ENCODE data around the gene SLC35E1.
"Not testable (repeated sequence)": the region's sequence is repeated elsewhere in the genome, so short reads cannot be mapped to it uniquely, and the experiment has no call there.

Gene SLC35E1

DNA sequence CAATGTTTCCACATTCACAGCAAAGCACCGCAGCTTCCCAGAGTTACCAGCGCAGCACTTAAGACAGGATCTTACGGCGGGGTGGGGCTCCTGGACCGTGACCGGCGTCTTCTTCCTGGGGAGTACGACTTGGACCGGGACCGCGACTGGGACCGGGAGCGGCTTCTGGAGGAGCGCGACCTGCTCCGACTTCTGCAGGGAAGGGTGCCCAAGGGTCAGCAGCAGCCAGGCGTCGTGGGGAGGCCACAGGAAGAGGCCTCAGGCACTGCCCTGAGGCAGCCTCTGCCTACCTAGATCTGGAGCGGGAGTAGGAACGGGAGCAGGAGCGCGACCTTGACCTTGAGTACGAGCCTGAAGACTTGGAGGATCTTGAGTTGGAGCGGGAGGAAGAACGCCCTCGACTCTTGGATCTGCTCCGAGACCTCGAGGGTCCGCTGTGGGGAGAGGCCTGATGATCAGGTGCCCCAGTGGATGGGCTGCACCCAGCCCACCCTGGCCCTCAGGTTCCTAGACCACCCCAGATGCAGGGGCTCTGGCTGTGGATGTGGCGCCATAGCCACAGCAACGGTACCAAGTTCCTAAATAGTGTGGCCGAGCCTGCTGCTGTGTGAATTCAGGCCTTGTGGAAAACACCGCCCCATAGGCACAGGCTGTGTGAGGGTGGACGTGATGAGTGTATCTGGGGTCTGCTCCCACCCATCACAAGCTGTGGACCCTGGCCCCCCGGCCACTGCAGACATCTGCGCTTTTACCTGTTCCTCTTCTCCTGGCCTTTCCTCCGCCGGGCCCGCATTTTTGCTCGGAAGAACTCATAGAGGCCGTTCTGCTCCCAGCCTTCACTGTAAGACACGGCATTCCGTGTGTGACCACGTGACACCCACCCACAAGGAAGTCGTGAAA is 51.9 kb downstream of the SLC35E1 start:
- no peak for DNase-seq

DNA sequence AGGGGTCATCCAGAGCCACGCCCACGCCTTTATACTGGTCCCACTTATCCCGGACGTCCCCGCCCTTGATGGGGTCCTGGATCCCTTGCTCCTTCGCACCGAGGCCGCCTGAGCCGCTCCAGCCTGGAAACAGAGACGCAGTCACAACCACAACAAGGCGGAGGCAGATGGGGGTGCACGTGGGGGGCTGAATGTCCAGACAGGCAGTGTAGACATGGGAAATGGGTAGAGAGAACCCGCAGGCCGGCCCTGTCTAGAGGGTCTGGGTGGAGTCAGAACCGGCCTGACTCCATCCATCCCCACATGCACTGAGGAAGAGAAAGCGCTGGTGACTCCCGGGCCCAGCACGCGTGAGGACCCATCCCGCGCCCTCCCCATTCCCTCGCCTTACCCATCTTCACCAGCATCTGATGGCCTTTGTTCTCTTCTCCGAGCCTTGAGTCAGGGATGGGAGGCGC is 53.0 kb downstream of the SLC35E1 start:
- DNase-seq: no peak

DNA sequence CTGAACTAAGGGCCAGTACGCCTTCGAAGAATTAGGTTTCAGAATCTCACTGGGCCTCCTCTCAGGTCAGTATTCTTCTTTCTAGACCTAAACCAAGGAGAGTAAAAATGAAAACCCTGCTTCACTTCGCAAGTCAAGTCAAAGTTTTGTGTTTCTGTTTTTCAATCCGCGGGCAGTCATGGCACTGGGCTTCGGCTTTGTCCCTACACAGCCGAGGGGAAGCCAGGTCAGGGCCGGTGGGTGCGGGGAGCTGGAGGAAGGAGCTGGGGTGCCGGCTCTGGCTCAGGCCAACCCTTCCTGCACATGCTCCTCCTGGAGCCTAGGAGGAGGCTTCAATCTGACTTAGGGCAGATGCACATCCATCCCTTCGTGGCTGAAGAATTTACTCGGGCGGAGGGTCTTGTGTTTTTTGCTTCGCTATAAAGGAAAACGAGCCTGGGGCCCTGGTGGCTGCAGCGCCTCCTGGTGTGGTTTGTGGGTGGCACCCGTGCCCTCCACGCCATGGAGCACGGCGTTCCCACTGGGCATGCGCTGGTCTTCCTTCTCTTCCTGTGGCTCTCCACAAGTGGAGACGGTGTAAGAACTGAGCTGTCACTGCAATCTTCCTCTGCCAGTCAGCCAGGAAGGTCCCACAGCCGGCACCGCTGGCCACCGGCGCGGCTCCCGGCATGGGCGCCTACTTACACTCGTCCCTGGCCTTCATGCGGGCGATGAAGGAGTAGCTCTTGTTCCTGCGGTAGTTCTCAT is 53.6 kb downstream of the SLC35E1 start:
- no peak for DNase-seq

DNA sequence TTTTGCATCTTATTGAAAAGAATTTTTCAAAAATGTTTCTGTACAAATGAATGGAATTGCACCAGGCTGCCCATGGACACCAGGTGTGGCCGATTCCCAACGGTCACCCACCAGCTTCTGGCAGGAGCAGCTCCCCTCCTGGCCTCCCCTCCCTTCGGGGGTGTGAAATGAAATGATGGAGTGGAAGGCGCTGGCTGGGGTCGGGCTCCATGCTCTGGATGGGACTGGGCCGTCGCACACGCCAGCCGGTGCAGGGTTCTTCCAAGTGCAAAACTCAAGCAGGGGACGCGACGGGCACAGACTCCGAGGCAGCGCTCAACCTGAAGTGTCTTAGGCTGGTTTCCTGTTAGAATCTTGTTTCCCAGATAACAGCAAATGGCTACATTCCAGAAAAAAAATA is 54.2 kb downstream of the SLC35E1 start:
- DNase-seq: no peak

DNA sequence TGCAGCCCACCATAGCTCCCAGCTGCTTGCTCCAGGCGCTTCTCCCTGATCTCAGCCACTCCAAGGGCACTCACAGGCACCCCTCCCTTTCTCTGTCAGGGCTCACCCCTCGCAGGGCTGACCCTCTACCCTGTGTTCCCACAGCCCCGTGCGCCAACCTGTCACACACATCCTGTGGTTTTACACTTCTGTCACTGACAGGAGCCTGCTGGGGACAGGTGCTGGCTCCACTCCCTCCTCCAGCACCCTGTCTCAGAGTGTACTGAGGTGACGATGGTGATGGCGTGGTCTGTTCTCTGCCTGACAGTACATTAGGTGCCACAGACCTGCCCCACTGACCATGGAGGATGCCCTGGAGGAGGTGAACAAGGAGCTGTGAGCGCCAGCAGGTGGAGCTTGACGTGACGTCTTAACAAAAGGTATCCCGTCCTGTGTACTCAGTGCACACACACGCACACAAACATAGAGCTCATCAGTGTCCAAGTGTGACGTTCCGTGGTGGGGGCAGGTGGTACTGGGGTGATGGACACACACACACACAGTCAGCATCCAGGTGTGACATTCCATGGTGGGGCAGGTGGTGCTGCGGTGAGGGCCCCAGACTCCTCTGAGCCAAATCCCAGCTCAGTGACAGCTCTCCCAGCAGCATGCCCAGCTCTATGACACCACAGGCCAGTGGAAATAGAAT is 55.1 kb downstream of the SLC35E1 start:
- no peak for DNase-seq

DNA sequence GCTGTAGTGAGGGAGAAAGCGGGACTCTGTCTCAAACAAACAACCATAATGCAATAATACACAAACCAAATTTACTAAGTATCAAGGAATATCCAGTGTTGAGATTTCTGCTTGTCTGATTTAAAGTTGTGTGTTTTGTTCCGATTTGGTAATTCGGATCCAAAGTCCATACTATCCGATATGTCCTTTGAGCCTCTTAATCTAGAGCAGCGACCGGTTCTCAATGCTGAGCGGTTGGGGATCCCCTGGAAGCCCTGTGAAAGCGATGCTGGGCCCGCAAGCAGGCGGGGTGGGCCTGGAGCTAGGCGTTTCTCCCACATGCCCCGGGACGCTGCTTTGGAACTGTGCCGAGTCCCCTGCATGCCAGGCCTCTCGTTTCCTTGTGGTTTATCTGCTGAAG is 55.8 kb downstream of the SLC35E1 start:
- no peak for DNase-seq

DNA sequence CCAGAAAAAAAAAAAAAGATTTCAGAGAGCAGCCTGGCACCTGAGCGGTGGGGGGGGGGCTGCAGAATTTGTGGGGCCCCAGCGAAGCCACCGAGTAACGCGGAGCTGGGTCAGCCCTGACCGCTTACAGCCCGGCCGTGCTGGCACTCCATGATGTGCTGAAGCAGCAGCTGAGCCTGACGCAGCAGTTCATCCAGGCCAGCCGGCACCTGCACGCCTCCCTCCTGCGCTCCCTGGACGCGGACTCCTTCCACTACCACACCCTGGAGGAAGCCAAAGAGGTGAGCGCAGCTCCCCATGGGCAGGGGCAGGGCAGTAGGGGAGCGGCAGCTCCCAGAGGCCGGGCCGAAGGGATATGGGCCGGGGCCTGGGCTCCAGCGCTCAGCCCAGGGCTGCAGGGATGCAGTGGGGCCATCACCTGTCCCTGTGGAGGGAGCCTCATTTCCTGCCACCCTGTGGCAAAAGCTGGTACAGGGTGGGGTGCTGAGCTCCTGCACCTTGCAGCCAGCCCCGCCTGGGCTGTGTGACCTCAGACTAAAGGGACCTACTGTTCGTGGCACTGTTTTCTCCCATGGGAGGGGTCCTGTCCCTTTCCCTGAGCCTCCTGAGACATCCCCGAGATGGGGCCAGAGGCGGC is 57.7 kb downstream of the SLC35E1 start:
- DNase-seq: no peak

DNA sequence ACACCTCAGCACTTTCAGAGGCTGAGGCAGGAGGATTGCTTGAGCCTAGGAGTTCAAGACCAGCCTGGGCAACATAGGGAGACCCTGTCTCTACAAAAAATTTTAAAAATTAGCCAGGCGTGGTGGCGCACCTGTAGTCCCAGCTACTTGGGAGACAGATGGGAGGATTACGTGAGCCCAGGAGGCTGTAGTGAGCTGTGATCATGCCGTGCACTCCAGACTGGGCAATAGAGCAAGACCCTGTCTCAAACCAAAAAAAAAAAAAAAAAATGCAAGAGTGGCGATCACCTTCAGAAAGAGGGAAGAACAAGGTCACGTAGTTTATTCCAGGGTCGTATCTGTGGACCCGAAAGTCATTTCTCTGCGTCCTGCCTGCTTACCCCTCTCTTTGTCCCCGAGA is 59.6 kb downstream of the SLC35E1 start:
- not testable (repeated sequence) for DNase-seq

DNA sequence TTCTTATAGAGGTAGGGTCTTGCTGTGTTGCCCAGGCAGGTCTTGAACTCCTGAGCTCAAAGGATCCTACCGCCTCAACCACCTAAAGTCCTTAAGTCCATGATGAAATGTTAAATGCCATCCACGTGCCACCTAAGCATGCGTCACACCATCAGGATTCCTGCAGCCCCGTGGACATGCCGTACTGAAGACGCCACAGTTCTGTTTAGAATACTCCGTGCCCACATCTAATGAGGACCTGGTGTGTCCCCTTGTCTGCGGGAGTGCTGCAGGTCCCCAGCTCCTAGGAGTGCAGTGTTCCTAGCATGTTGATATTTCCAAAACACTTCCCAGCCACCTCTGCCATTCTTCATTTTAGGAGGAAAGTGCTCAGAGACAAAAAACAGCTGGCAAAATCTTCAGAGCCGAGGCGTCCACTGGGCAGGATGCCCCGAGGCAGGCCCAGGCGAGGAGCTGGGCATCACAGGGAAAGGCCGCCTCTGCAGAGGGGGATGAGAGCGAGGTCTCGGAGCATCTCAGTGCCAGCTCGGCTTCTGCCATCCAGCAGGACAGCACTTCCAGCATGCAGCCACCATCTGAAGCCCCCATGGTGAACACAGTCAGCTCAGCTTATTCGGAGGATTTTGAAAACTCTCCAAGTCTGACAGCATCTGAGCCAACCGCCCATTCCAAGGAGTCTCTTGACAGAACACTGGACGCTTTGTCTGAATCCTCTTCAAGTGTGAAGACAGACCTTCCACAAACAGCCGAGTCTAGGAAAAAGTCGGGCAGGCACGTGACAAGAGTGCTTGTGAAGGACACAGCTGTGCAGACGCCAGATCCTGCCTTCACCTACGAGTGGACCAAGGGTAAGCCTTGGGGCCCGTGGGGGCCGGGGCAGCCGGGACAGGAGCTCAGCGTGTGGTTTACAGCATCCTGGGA is 62.8 kb downstream of the SLC35E1 start:
- no peak for DNase-seq

DNA sequence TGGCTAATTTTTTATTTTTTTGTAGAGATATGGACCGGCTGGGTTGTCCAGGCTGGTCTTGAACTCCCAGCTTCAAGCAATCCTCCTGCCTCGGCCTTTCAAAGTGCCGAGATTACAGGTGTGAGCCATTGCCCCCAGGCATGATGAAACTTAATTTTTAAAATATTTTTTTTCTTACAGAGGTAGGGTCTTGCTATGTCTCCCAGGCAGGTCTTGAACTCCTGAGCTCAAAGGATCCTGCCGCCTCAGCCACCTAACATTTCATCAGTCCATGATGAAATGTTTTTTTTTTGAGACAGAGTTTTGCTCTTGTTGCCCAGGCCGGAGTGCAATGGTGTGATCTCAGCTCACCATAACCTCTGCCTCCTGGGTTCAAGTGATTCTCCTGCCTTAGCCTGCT is 63.7 kb downstream of the SLC35E1 start:
- no peak for DNase-seq

DNA sequence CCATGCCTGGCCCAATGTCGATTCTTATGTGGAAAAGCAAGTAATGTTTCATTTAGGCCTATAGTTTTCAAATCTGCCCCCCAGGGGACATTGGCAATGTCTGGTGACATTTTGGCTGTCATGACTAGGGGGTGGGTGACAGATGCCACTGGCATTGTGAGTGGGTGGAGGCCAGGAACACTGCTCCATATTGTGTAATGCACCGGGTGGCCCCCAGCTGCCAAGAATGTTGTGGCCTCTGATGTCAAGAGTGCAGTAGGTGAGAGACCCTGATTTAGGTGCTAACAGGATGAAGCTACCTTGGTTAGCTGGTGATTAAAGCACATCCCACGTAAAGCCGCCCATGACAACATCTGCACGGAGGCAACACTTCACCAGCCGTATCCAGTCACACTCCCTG is 65.3 kb downstream of the SLC35E1 start:
- no peak for DNase-seq

DNA sequence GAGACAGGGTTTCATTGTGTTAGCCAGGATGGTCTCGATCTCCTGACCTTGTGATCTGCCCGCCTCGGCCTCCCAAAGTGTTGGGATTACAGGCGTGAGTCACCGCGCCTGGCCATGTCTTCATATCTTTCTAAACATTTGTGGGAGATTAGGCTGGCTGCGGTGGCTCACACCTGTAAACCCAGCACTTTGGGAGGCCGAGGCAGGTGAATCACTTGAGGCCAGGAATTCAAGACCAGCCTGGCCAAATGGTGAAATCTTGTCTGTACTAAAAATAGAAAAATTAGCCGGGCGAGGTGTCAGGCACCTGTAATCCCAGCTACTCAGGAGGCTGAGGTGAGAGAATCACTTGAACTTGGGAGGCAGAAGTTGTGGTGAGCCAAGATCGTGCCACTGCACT is 66.1 kb downstream of the SLC35E1 start:
- DNase-seq: not testable (repeated sequence)

DNA sequence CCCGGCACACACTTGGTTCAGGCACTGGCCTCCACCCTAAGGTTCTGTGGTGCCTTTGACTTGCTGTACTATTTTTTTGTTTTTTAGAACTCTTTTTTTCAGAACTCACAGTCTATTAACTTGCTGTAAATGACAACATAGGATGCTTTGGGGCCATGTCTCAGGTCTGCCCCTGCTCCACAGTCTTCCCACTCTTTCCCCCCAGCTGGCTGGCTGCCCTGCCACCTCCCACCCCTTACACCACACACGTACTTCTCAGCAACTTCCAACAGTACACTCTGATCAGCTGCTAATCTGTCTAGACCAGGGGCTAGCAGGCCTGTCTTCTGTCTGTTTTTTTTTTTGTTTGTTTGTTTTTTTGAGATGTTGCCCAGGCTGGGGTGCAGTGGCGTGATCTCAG is 67.9 kb downstream of the SLC35E1 start:
- no peak for DNase-seq

Data from OCI-M1 (cell line).